ENCODE results near the gene LPAR2. TPM values are rescaled to one million over a fixed set of nuclear protein-coding genes. Genes with fewer than 3 reads are reported as not detected.
A peak's percentile ranks its signal among the peaks of the same experiment; 100 is the strongest.

LPAR2 gene
- polyA plus RNA-seq, 6 donors from 2014 or later, result 6.1 to 13.0 (median 8.4) TPM

- H3K36me3 Mint-ChIP-seq, result peaks cover 6 to 10% of the 10 kb centered on the region in 2 donors
- no peak for DNase-seq
- H3K27ac Mint-ChIP-seq, result peak overlapping the region; percentile 63 to 95 (median 87)
- H3K4me1 Mint-ChIP-seq, result peaks cover 21 to 38% (median 21%) of the 10 kb centered on the region in 3 donors
- peak overlapping the region in 6 of 8 donors; percentile 76 to 96 (median 94) for H3K4me3 Mint-ChIP-seq
- H3K27me3 Mint-ChIP-seq, result no peaks in the 10 kb centered on the region
- no peaks in the 10 kb centered on the region for H3K9me3 Mint-ChIP-seq
- ATAC-seq (ENCODE audit: low read depth in 2 of 2), result no peak
Observed at GRCh38 chr19:19661141-19661674, 33.2 kb upstream of the LPAR2 start.

GRCh38 chr19:19659646-19660245 is 31.7 kb upstream of the LPAR2 start:
- Mint-ChIP-seq H3K27me3 (no peaks in the 10 kb centered on the region), H3K27ac (peak overlapping the region in 1 of 6 donors; percentile 52), H3K4me3 (no peak overlapping the region), H3K4me1 (peaks cover 21 to 35% (median 21%) of the 10 kb centered on the region in 3 donors), H3K9me3 (no peaks in the 10 kb centered on the region), H3K36me3 (peaks cover 6 to 10% of the 10 kb centered on the region in 2 donors)
- no peak for DNase-seq
- no peak for ATAC-seq (ENCODE audit: low read depth in 2 of 2)

DNA sequence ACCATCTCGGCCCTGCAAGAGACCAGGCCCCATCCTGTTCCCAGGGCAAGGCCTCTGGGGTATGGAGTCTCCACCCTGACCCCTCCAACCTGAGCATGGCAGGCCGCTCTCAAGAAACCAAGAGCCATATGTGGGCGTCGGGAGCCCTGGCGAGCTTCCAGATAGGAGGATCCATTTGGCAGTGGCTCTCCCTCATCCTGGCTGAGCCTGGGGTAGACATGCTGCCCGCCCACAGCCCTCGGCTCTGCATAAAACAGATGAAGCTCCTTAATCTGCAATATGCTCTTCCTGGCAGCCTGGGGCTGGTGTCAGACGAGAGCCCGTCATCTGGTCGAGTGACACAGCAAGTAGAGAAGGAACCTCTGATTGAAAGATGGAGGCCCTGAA is 29.4 kb upstream of the LPAR2 start:
- H3K36me3 Mint-ChIP-seq, result peaks cover 16 to 18% of the 10 kb centered on the region in 2 donors
- no peaks in the 10 kb centered on the region for H3K9me3 Mint-ChIP-seq
- H3K4me3 Mint-ChIP-seq, result peak overlapping the region in 1 of 8 donors; percentile 9
- ATAC-seq (ENCODE audit: low read depth in 2 of 2) (no peak), DNase-seq (no peak)
- H3K27me3 Mint-ChIP-seq, result no peaks in the 10 kb centered on the region
- H3K4me1 Mint-ChIP-seq, result peaks cover 20 to 22% (median 21%) of the 10 kb centered on the region in 3 donors
- H3K27ac Mint-ChIP-seq, result no peak overlapping the region

DNA sequence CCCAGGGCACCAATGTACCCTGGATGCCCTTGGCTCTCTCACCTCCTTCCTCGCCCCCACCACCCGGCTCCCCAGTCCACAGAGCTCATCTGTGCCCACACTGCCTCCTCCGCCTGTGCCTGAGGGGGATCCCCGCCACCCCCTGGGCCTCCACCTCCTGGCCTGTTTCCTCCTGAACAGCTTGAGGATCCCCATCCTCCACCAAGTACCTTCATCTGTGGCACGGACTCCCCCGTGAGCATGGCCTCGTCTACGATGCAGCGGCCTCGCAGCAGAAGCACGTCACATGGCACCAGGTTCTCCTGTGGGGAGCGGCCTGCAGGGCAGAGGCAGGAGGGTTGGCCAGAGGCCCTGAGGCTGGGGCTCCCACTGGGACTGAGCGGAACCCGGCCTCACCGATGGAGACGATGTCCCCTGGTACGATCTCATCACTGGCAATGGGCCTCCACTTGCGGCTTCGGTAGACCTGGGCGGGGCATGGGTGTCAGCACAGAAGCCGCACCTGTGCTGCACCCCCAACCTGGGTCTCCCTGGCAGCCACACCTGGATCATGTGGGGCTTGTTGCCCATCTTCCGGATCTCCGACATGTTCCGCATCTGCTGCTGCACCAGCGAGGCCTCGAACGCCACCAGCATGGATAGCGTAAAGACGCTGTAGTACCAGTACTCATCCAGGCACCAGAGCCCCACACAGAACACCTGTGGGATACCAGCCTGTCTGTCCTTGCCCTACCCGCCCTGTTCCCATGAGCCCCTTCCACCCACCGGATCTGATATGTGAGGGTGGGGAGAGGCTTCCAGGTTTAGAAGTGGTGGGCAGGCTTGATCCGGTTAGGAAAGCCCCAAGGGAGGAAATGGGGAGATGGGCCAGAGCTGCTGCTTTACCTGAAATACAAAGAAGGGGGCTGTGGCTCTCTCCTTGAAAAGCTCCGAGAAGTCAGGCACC is 28.7 kb upstream of the LPAR2 start:
- no peaks in the 10 kb centered on the region for H3K9me3 Mint-ChIP-seq
- H3K36me3 Mint-ChIP-seq, result peaks cover 16 to 18% of the 10 kb centered on the region in 2 donors
- H3K27ac Mint-ChIP-seq, result peak overlapping the region in 1 of 6 donors; percentile 63
- DNase-seq, result no peak
- no peak for ATAC-seq (ENCODE audit: low read depth in 2 of 2)
- peak overlapping the region in 1 of 8 donors; percentile 9 for H3K4me3 Mint-ChIP-seq
- H3K27me3 Mint-ChIP-seq, result no peaks in the 10 kb centered on the region
- H3K4me1 Mint-ChIP-seq, result peaks cover 13 to 16% (median 15%) of the 10 kb centered on the region in 3 donors

DNA sequence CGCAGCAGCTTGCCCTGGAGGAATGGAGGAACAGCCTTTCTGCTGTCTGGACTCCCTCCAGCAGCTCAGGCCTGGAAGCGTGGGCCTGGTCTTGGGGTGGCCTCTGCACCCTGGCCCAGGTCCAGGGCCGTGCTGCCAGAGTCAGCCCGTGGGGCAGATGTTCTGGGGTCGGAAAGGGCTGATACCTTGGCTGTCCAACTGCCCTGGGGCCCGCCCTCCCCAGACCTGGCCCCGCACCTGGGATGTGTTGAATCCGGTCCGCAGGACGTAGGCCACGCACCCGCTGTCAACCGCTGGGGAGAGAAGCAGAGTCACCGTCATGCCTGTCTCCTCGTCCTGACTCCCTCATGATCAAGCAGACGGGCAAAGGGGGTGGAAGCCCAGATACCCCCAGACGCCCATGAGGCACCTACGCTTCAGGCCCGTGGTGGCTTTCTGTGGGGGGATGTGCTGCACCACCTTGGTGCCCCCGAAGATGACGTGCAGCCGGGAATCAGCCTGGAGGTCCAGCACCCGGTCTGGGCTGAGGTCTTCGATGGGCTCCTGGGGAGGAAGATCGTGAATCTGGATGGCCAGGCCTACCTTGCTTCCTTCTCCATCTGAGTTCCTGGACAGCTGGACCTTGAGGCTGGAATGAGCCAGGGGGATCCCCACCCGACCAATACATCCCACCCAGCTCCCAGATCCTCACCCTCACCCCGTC is 27.8 kb upstream of the LPAR2 start:
- H3K4me1 Mint-ChIP-seq, result peaks cover 4 to 9% (median 7%) of the 10 kb centered on the region in 3 donors
- no peak for DNase-seq
- no peak overlapping the region for H3K27ac Mint-ChIP-seq
- no peak for ATAC-seq (ENCODE audit: low read depth in 2 of 2)
- H3K27me3 Mint-ChIP-seq, result no peaks in the 10 kb centered on the region
- no peaks in the 10 kb centered on the region for H3K9me3 Mint-ChIP-seq
- peaks cover 16 to 18% of the 10 kb centered on the region in 2 donors for H3K36me3 Mint-ChIP-seq
- H3K4me3 Mint-ChIP-seq, result no peak overlapping the region

DNA sequence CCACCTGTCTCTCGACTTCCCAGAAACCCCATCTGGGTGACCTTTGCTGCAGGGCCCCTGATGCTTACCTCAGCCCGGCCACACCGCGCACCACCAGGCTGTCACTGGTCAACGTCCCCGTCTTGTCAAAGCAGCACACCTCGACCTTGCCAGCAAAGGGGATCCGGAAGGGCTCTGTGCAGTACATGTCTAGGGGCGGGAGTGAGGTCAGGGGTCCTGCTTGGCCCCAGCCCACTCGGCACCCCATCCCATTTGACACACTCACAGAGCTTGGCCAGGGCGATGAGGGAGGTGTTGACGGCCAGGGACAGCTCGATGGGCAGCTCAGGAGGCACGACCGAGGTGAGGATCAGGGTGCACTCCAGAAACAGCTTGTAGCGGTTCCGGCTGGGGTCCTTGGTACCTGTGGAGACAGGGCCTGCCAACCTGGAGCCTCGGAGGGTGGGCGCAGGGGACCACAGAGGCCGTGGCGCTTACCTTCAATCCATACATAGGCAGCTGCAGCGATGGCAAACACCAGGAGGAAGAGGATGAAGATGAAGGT is 27.1 kb upstream of the LPAR2 start:
- Mint-ChIP-seq H3K36me3 (peaks cover 16 to 18% of the 10 kb centered on the region in 2 donors), H3K27me3 (no peaks in the 10 kb centered on the region), H3K4me3 (no peak overlapping the region), H3K4me1 (peaks cover 4 to 9% (median 7%) of the 10 kb centered on the region in 3 donors), H3K27ac (peak overlapping the region in 1 of 6 donors; percentile 53), H3K9me3 (no peaks in the 10 kb centered on the region)
- ATAC-seq (ENCODE audit: low read depth in 2 of 2) (no peak), DNase-seq (no peak)

DNA sequence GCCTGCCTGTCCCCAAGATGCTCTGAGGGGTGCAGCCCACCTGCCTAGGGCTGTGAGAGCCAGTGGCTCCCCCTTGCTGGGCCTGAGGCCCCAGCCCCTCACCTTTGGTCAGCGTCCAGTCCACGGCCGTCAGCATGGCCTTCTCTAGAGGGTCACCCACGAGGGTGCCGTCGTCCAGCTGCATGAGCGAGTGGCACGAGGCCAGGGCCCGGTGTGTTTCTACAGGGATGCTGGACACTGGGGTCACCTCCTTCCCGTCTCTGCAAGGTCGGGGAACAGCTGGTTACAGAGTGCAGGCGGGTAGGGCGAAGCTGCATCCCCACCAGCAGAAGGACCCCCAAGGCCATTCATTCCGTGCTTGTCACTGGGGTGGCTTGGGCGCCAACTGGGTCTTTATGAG is 26.4 kb upstream of the LPAR2 start:
- H3K4me1 Mint-ChIP-seq, result peaks cover 4 to 9% (median 7%) of the 10 kb centered on the region in 3 donors
- H3K27me3 Mint-ChIP-seq, result no peaks in the 10 kb centered on the region
- H3K4me3 Mint-ChIP-seq, result no peak overlapping the region
- DNase-seq (no peak), ATAC-seq (ENCODE audit: low read depth in 2 of 2) (no peak)
- H3K27ac Mint-ChIP-seq, result peak overlapping the region in 1 of 6 donors; percentile 18
- peaks cover 16 to 18% of the 10 kb centered on the region in 2 donors for H3K36me3 Mint-ChIP-seq
- H3K9me3 Mint-ChIP-seq, result no peaks in the 10 kb centered on the region

DNA sequence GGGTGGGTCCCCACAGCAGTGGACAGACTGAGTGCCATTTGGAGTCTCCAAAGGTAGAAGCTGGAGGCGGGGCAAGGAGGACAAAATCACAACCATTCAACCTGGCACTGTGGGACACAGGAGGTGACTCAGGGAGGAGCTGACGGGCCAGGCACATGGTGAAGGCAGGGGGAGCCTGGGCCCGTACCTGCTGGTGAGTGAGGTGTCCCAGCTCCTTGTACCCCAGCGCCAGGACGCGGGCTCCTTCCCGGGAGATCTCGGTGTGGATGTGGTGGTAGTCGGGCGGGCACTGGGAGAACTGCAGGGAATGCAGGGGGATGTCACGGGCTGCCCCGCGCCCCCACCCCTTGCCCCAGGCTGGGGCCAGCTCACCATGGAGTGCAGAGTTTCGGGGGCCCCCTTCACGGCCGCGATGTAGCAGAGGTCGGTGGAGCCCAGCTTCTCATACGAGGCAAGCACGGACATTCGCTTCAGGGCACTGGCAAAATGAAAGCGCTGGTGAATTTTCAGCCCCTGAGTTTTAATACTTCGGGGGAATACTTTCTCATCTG is 25.7 kb upstream of the LPAR2 start:
- peaks cover 4 to 12% (median 7%) of the 10 kb centered on the region in 3 donors for H3K4me1 Mint-ChIP-seq
- peaks cover 16 to 18% of the 10 kb centered on the region in 2 donors for H3K36me3 Mint-ChIP-seq
- no peak for DNase-seq
- H3K9me3 Mint-ChIP-seq, result no peaks in the 10 kb centered on the region
- no peaks in the 10 kb centered on the region for H3K27me3 Mint-ChIP-seq
- H3K27ac Mint-ChIP-seq, result peak overlapping the region in 1 of 6 donors; percentile 30
- no peak for ATAC-seq (ENCODE audit: low read depth in 2 of 2)
- H3K4me3 Mint-ChIP-seq, result no peak overlapping the region

DNA sequence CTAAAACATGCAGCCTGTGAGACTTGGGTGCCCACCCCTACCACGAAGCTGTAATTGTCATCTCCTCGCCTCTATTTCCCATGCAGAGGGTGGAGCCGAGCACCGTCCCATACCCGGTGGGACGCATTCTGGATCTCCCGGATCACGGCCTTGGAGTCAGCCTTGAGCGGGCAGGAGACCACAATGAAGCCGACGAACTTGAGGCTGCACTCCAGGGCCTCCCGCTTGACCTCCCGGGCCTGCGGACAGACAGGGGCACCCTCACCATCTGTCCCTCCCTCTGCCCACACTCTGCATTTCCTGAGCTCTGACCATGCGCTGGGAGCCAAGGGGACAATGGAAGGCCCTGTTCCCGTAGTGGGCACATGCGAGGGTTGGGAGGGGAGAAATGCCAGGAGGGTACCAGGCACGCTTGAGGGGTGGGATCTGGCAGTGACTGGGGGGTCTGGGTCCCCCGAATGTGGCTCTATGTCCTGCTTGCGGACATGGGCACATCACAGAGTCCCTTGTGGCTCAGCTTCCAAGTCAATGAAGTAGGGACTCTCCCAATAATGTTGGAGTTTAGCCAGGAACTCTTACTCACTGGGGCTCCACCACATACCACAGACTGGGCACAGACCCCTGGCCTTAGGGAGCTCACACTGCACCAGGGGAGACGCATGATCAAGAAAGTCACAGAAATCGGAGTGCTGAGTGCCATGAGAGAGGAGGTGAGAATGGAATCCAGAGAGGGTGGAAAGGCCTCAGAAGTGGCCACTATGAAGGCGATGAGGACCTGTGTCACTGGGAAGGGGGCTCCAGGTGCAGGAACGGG is 24.7 kb upstream of the LPAR2 start:
- ATAC-seq (ENCODE audit: low read depth in 2 of 2) (no peak), DNase-seq (no peak)
- Mint-ChIP-seq H3K36me3 (peaks cover 10 to 18% of the 10 kb centered on the region in 2 donors), H3K27me3 (no peaks in the 10 kb centered on the region), H3K27ac (peak overlapping the region in 1 of 6 donors; percentile 30), H3K4me3 (no peak overlapping the region), H3K9me3 (no peaks in the 10 kb centered on the region), H3K4me1 (peaks cover 0 to 12% (median 7%) of the 10 kb centered on the region in 3 donors)

DNA sequence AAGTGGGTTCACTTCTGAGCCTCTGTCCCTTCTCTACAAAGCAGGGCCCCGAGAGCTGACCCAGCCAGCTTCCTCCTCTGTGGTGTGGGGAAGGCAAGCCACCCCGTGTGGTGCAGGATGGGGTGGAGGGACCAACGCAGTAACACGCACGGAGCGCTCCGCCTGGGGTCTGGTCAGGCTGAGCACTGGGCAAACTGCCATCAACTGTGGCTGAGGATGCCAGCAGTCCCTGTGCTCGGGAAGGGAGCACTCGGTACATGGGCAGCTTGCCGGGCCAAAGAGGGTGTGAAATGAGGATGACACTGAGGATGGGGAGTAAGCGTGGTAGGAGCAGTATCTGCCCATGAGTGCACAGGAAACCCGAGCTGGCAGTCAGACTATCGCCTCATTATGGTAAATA is 23.1 kb upstream of the LPAR2 start:
- Mint-ChIP-seq H3K4me1 (peaks cover 0 to 12% (median 7%) of the 10 kb centered on the region in 3 donors), H3K9me3 (no peaks in the 10 kb centered on the region), H3K27me3 (no peaks in the 10 kb centered on the region), H3K36me3 (peaks cover 6 to 17% of the 10 kb centered on the region in 2 donors), H3K27ac (no peak overlapping the region), H3K4me3 (no peak overlapping the region)
- DNase-seq (no peak), ATAC-seq (ENCODE audit: low read depth in 2 of 2) (no peak)

DNA sequence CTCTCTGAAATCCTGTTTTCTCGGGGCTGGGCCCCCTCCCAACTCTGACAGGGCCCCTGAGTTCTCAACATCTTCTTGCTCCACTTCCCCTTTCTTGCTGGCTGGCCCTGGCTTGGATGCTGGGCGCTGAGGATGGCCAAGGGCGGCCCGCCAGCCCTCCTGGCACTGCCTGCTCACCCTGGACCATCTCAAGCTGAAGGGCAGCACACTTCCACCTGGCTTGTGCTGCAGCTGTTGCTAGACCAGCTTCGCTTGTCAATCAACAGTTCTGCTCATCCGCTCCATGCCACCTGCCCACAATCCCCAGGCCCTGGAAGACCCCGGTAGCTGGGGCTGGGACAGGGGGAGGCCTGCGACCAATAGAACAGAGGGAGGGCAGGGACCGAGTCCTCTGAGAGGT is 22.3 kb upstream of the LPAR2 start:
- Mint-ChIP-seq H3K9me3 (no peaks in the 10 kb centered on the region), H3K36me3 (peaks cover 6 to 17% of the 10 kb centered on the region in 2 donors), H3K4me1 (peaks cover 0 to 12% (median 7%) of the 10 kb centered on the region in 3 donors), H3K27me3 (no peaks in the 10 kb centered on the region), H3K4me3 (no peak overlapping the region), H3K27ac (peak overlapping the region in 1 of 6 donors; percentile 53)
- ATAC-seq (ENCODE audit: low read depth in 2 of 2) (no peak), DNase-seq (no peak)

GRCh38 chr19:19649580-19649995 is 21.6 kb upstream of the LPAR2 start:
- Mint-ChIP-seq H3K27ac (peak overlapping the region in 3 of 6 donors; percentile 26 to 79 (median 74)), H3K4me3 (peak overlapping the region in 2 of 8 donors; percentile 31 to 38)
- ATAC-seq (ENCODE audit: low read depth in 2 of 2), result no peak

More at GRCh38 chr19:19649580-19649995, 21.6 kb upstream of the LPAR2 start:
- Mint-ChIP-seq H3K9me3 (no peaks in the 10 kb centered on the region), H3K36me3 (peaks cover 6 to 17% of the 10 kb centered on the region in 2 donors), H3K27me3 (no peaks in the 10 kb centered on the region), H3K4me1 (peaks cover 1 to 12% (median 7%) of the 10 kb centered on the region in 3 donors)
- DNase-seq, result no peak
